ENCODE results near the gene LYST.

LYST gene

DNA sequence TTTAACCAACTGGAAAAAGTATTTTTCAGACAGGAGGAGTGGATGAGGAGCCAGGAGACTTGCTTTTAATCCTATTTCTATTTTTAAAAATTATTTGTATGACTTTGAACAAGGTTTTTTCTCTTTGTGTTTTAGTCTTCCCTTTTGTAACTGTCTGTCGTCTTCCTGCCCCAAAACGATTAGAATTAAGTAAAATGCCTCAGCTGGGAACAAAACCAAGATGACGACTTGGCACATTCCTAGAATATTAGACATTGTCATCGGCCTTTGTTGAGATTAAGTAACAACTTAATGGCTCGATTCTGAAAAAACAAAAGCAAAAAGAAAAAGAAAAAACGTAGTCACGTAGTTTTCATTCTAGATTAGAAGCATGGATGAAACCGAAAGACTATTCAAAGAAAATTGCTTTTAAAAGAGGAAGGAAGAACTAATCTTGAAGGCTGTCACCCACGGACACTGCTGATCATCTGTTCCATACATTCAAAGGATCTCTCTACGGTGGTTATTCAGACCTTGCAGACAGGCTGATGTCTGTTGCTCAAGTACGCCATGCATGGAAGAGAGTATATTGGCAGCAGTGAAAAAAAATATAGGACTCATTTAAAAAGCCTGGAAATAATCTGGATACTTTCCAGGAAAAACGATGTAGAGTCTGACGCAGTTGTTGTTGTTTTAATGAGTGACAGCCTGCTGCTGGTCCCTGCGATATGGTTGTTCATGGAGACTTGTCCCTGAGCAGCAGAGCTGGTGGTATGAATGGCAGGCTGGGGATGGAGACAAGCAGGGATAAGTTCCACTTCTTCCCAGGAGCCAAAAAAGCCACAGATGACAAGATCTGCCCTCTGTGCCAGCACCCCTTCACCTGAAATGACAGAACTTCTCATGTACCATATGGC lies 234.0 kb downstream of the LYST start:
- Histone ChIP-seq H3K4me1 (ENCODE audit: control insufficient read depth in 1 of 2, insufficient read depth in 1 of 2, low read depth in 1 of 2, low read length in 1 of 2) (no peaks in the 10 kb centered on the region), H3K4me3 (ENCODE audit: low read depth in 1 of 2, low read length in 1 of 2) (no peak overlapping the region), H3K27me3 (peaks cover 18% of the 10 kb centered on the region), H3K27ac (no peak overlapping the region), H3K9me3 (no peaks in the 10 kb centered on the region), H3K36me3 (no peaks in the 10 kb centered on the region)
- no peak for TF ChIP-seq CTCF (IDR thresholded peaks at IDR 0.05)

DNA sequence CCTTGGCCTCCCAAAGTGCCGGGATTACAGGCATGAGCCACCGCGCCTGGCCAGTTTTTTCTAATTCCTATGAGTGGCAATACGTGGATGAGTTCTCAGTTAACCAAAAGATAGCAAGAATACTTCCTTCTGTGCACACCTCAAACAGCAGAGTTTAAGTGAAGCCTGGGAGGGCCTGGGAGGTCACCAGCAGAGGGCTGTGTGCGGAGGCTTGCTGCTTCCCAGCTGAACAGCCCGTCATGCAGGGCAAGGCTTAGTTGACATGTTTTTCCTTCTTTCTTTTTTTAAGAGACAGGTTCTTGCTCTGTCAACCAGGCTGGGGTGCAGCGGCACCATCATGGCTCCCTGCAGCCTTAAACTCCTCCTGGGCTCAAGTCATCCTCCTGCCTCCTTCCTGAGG lies 234.9 kb downstream of the LYST start:
- Histone ChIP-seq H3K27ac (no peak overlapping the region), H3K36me3 (no peaks in the 10 kb centered on the region), H3K4me1 (ENCODE audit: control insufficient read depth in 1 of 2, insufficient read depth in 1 of 2, low read depth in 1 of 2, low read length in 1 of 2) (no peaks in the 10 kb centered on the region), H3K9me3 (no peaks in the 10 kb centered on the region), H3K27me3 (peaks cover 18% of the 10 kb centered on the region), H3K4me3 (ENCODE audit: low read depth in 1 of 2, low read length in 1 of 2) (no peak overlapping the region)
- no peak for TF ChIP-seq CTCF (IDR thresholded peaks at IDR 0.05)

DNA sequence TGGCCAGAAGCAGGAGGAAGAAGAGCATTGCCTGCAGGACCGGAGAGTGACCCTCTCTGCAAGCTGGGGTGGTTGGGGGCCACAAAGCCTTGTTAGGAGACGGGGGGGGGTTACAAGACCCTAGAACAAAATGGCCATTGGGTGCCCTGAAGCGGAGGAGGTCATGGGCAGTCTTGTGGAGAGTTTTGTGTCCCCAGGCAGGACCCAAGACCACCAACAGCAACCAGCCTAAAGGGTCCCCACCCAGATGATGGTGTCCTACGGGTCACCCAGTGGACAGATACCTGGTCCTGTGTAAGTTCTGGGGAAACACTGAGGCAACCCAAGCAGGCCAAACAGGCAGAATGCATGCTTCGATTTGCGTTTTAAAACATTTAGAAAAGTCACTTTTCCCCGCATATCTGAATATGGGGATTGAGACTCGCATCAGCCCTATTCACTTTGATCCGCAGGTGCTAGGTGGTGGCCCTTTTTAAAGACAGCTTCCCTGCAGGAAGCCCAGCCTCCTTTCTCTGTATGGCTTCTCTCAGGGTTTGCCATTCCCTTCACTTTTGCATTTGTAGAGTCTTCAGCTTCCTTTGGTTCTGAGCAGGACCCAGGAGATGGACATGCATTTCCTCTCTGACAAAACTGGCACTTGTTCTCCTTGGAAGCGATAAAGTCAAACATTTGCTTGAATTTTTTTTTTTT lies 238.2 kb downstream of the LYST start:
- Histone ChIP-seq H3K36me3 (no peaks in the 10 kb centered on the region), H3K27me3 (peaks cover 30% of the 10 kb centered on the region), H3K4me1 (ENCODE audit: control insufficient read depth in 1 of 2, insufficient read depth in 1 of 2, low read depth in 1 of 2, low read length in 1 of 2) (no peaks in the 10 kb centered on the region), H3K27ac (no peak overlapping the region), H3K9me3 (no peaks in the 10 kb centered on the region), H3K4me3 (ENCODE audit: low read depth in 1 of 2, low read length in 1 of 2) (no peak overlapping the region)
- no peak for TF ChIP-seq CTCF (IDR thresholded peaks at IDR 0.05)

DNA sequence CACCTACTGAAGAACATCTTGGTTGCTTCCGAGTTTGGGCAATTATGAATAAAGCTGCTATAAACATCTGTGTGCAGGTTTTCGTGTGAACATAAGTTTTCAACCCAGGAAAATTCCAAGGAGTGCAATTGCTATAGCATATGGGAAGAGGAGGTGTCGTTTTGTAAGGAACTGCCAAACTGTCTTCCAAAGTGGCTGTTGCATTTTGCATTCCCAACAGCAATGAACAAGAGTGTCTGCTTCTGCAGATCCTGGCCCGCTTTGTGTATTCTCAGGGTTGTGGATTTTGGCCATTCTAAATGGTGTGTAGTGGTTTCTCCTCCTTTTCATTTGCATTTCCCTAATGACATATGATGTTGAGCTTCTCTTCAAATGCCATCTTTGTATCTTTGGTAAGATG lies 240.9 kb downstream of the LYST start:
- Histone ChIP-seq H3K36me3 (no peaks in the 10 kb centered on the region), H3K27ac (no peak overlapping the region), H3K27me3 (peaks cover 26% of the 10 kb centered on the region), H3K4me3 (ENCODE audit: low read depth in 1 of 2, low read length in 1 of 2) (no peak overlapping the region), H3K9me3 (no peaks in the 10 kb centered on the region), H3K4me1 (ENCODE audit: control insufficient read depth in 1 of 2, insufficient read depth in 1 of 2, low read depth in 1 of 2, low read length in 1 of 2) (no peaks in the 10 kb centered on the region)
- no peak for TF ChIP-seq CTCF (IDR thresholded peaks at IDR 0.05)

DNA sequence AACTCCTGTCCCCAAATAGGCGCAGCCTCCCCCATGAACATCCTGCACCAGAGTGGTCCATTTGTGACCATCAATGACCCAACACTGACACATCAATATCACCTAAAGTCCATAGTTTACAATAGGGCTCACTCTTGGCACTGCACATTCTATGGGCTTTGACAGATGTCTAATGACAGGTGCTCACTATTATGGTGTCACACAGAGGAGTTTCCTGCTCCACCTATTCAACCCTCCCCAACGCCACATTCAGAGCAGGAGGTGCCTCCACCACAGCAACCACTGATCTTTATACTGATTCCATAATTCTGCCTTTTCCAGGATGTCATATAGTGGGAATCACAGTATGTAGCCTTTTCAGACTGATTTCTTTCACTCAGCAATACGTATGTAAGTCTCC lies 241.4 kb downstream of the LYST start:
- TF ChIP-seq CTCF (IDR thresholded peaks at IDR 0.05) = no peak

More for the DNA sequence above, 241.4 kb downstream of the LYST start:
- no peak overlapping the region for H3K27ac ChIP-seq
- no peak overlapping the region for H3K4me3 ChIP-seq (ENCODE audit: low read depth in 1 of 2, low read length in 1 of 2)
- H3K4me1 ChIP-seq (ENCODE audit: control insufficient read depth in 1 of 2, insufficient read depth in 1 of 2, low read depth in 1 of 2, low read length in 1 of 2) = no peaks in the 10 kb centered on the region
- H3K36me3 ChIP-seq = no peaks in the 10 kb centered on the region
- no peaks in the 10 kb centered on the region for H3K9me3 ChIP-seq
- H3K27me3 ChIP-seq = peaks cover 26% of the 10 kb centered on the region

Data from neutrophil (primary cell).